HepG2 (cell line): ENCODE data around the gene SLC6A5. TPM values are rescaled to one million over a fixed set of nuclear protein-coding genes. Genes with fewer than 3 reads are reported as not detected.

Experiments
- FOXM1 ChIP-seq: sonication (generic); formaldehyde crosslinking; IDR thresholded peaks from 2 replicates; pipeline ENCODE4 v1.5.0; 2020; ENCODE audit warnings: missing genetic modification reagents
- FUBP1 ChIP-seq: sonication (generic); formaldehyde crosslinking; IDR thresholded peaks from 2 replicates; pipeline ENCODE4 v1.5.1; 2020; ENCODE audit warnings: missing genetic modification reagents, mild to moderate bottlenecking, borderline replicate concordance
- GATAD2A ChIP-seq: IDR thresholded peaks from 2 replicates; pipeline ENCODE4 v1.6.1; 2016
- HES4 ChIP-seq: sonication (generic); formaldehyde crosslinking; IDR thresholded peaks from 2 replicates; pipeline ENCODE4 v1.9.0; 2021; ENCODE audit warnings: mild to moderate bottlenecking, missing genetic modification reagents, borderline replicate concordance
- HINFP ChIP-seq: sonication (generic); formaldehyde crosslinking; IDR thresholded peaks from 2 replicates; pipeline ENCODE4 v1.4.0; 2020; ENCODE audit warnings: low read depth, mild to moderate bottlenecking, missing genetic modification reagents
- HIVEP1 ChIP-seq: sonication (generic); formaldehyde crosslinking; IDR thresholded peaks from 2 replicates; pipeline ENCODE4 v1.4.0; 2020; ENCODE audit warnings: mild to moderate bottlenecking, missing genetic modification reagents
- MYNN ChIP-seq: sonication (generic); formaldehyde crosslinking; IDR thresholded peaks from 2 replicates; pipeline ENCODE4 v1.4.0; 2020; ENCODE audit warnings: mild to moderate bottlenecking, low read depth, missing genetic modification reagents
- NRL ChIP-seq: sonication (generic); formaldehyde crosslinking; IDR thresholded peaks from 2 replicates; pipeline ENCODE4 v1.5.0; 2020; ENCODE audit warnings: missing genetic modification reagents, mild to moderate bottlenecking, moderate library complexity, borderline replicate concordance
- RELA ChIP-seq: sonication (generic); formaldehyde crosslinking; IDR thresholded peaks from 2 replicates; pipeline ENCODE4 v1.4.0; 2020; ENCODE audit warnings: missing genetic modification reagents
- REST ChIP-seq, 2 experiments: IDR thresholded peaks; 2 replicates each; pipeline ENCODE4 v1.6.1; 2011 to 2012; ENCODE audit warnings: low read length in 2 of 2, borderline replicate concordance in 1 of 2, low read depth in 1 of 2, mild to moderate bottlenecking in 1 of 2, moderate library complexity in 1 of 2
- RFX1 ChIP-seq: fragments of 450-650 bp; IDR thresholded peaks from 2 replicates; pipeline ENCODE4 v1.6.1; 2017
- TAF15 ChIP-seq: fragments of 200-400 bp; formaldehyde crosslinking; IDR thresholded peaks from one replicate; pipeline ENCODE4 v1.6.1; 2018; ENCODE audit warnings: mild to moderate bottlenecking, low read depth, low read length; ENCODE audit not compliant: poor library complexity, severe bottlenecking
- XRCC5 ChIP-seq: fragments of 200-400 bp; formaldehyde crosslinking; optimal IDR thresholded peaks from 2 replicates; pipeline ENCODE3; 2017; ENCODE audit warnings: mild to moderate bottlenecking, low read length
- ZC3H13 ChIP-seq: sonication (generic); formaldehyde crosslinking; IDR thresholded peaks from 2 replicates; pipeline ENCODE4 v1.8.1; 2023; ENCODE audit warnings: mild to moderate bottlenecking, missing genetic modification reagents, moderate library complexity
- ZNF138 ChIP-seq: sonication (generic); formaldehyde crosslinking; IDR thresholded peaks from 2 replicates; pipeline ENCODE4 v1.5.0; 2020; ENCODE audit warnings: mild to moderate bottlenecking, low read depth, missing genetic modification reagents
- ZNF234 ChIP-seq: sonication (generic); formaldehyde crosslinking; conservative IDR thresholded peaks from 2 replicates; pipeline ENCODE4 v1.5.1; 2020; ENCODE audit warnings: mild to moderate bottlenecking, missing genetic modification reagents
- ZNF264 ChIP-seq: sonication (generic); formaldehyde crosslinking; IDR thresholded peaks from 2 replicates; pipeline ENCODE4 v1.4.0; 2020; ENCODE audit warnings: missing genetic modification reagents
- ZNF354B ChIP-seq: sonication (generic); formaldehyde crosslinking; IDR thresholded peaks from 2 replicates; pipeline ENCODE4 v1.8.0; 2022; ENCODE audit warnings: mild to moderate bottlenecking, missing genetic modification reagents
- ZNF432 ChIP-seq: sonication (generic); formaldehyde crosslinking; IDR thresholded peaks from 2 replicates; pipeline ENCODE4 v1.5.0; 2020; ENCODE audit warnings: missing genetic modification reagents, mild to moderate bottlenecking, borderline replicate concordance
- ZNF496 ChIP-seq: sonication (generic); formaldehyde crosslinking; IDR thresholded peaks from 2 replicates; pipeline ENCODE4 v1.8.1; 2023; ENCODE audit warnings: mild to moderate bottlenecking, moderate library complexity, missing genetic modification reagents; ENCODE audit not compliant: insufficient replicate concordance
- ZNF510 ChIP-seq: sonication (generic); formaldehyde crosslinking; IDR thresholded peaks from 2 replicates; pipeline ENCODE4 v1.4.0; 2020; ENCODE audit warnings: low read depth, mild to moderate bottlenecking, missing genetic modification reagents
- ZNF597 ChIP-seq: sonication (generic); formaldehyde crosslinking; IDR thresholded peaks from 2 replicates; pipeline ENCODE4 v1.5.0; 2020; ENCODE audit warnings: missing genetic modification reagents
- polyA plus RNA-seq, 8 experiments: library from polyadenylated mRNA; depleted of rRNA in 3 of 8; stranded (reverse) in 7 of 8; unstranded in 1 of 8; fragments of >200 nt; fragmentation: Illumina TruSeq in 4 of 8; extraction: Trizol in 4 of 8; gene quantifications; 2 replicates each; pipeline versions ENCODE4 v1.2.1 to v1.2.3, GENCODE V29; 2011 to 2016; ENCODE audit warnings: low read depth in 4 of 8, missing spikeins in 1 of 8, mixed read lengths in 1 of 8; ENCODE audit not compliant: insufficient read depth in 1 of 8
- total RNA-seq, 5 experiments: library from RNA; depleted of rRNA; stranded (reverse); fragments of >200 nt; fragmentation: Illumina TruSeq; extraction: Trizol; gene quantifications; 2 replicates each; pipeline ENCODE4 v1.2.3, GENCODE V29; 2016; ENCODE audit warnings: low read depth in 1 of 5

SLC6A5 gene
- total and polyA plus RNA-seq, 2 of the 13 experiments (the other 11 are each of a cell fraction or from before 2014, with no cell fraction given) = not detected

GRCh38 chr11:20599221-20600019 is at the start of gene SLC6A5 (continued):
- TF ChIP-seq HINFP (CRISPR knock-in tag) (no peak), XRCC5 (no peak), NRL (CRISPR knock-in tag) (no peak), HES4 (0 out of 2 replicates have a peak, but pooled peaks have one; percentile 44), RFX1 (no peak), ZNF510 (CRISPR knock-in tag) (no peak), FUBP1 (CRISPR knock-in tag) (no peak), FOXM1 (CRISPR knock-in tag) (no peak), TAF15 (no peak), ZNF354B (CRISPR knock-in tag) (no peak), REST (IDR thresholded peaks at IDR 0.05; ENCODE audit: borderline replicate concordance in 1 of 2, low read depth in 1 of 2, low read length in 2 of 2) (peak; percentile 88 to 97), GATAD2A (no peak), ZNF496 (CRISPR knock-in tag) (no peak), ZC3H13 (no peak), RELA (no peak), HIVEP1 (CRISPR knock-in tag) (no peak), ZNF597 (CRISPR knock-in tag) (no peak), ZNF432 (no peak), ZNF138 (CRISPR knock-in tag) (no peak), MYNN (CRISPR knock-in tag) (no peak), ZNF234 (CRISPR knock-in tag) (no peak), ZNF264 (CRISPR knock-in tag) (0 out of 2 replicates have a peak, but pooled peaks have one; percentile 34)
